ENCODE measurements around the gene ZSWIM5.

DNA sequence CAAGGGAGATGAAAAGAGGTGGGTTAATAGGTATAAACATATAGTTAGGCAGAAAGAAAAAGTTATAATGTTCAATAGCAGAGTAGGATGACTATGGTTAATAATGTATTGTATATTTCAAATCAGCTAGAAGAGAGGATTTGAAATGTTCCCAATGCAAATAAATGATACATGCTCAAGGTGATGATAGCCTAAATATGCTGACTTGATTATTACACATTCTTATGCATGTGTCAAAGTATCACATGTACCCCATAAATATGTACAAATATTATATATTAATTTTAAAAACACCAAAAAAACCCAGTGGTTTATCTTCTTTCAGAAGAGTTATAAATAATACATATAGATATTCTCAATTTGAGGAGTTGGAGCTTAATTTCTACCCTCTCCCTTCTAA lies 38.3 kb upstream of the ZSWIM5 start:
- TF ChIP-seq CTCF (conservative IDR thresholded peaks at IDR 0.05; ENCODE audit: low read depth, low read length) (no peak), EZH2phosphoT487 (IDR thresholded peaks at IDR 0.05; ENCODE audit: borderline replicate concordance, low read length) (no peak), EZH2 (IDR thresholded peaks at IDR 0.05; ENCODE audit: low read length, unreplicated experiment) (no peak)

Measured in PC-3 (cell line).